ENCODE measurements around the gene NKD1.

The NKD1 gene

GRCh38 chr16:50598256-50598894, 50.2 kb downstream of the NKD1 start:
- DNase-seq (ENCODE audit: extremely low read depth in 1 of 2, low read depth in 1 of 2): no peak

- no peak for DNase-seq (ENCODE audit: extremely low read depth in 1 of 2, low read depth in 1 of 2)
These were observed 50.8 kb downstream of the NKD1 start for GRCh38 chr16:50598936-50599361.

- DNase-seq (ENCODE audit: extremely low read depth in 1 of 2, low read depth in 1 of 2): no peak
These were observed 51.3 kb downstream of the NKD1 start for GRCh38 chr16:50599494-50599893.

- no peak for DNase-seq (ENCODE audit: extremely low read depth in 1 of 2, low read depth in 1 of 2)
These were observed 52.5 kb downstream of the NKD1 start for GRCh38 chr16:50600582-50601283.

- DNase-seq (ENCODE audit: extremely low read depth in 1 of 2, low read depth in 1 of 2): no peak
These were observed 53.1 kb downstream of the NKD1 start for GRCh38 chr16:50601341-50601740.

- DNase-seq (ENCODE audit: extremely low read depth in 1 of 2, low read depth in 1 of 2): no peak
These were observed 53.9 kb downstream of the NKD1 start for GRCh38 chr16:50602126-50602525.

- peak; percentile 7 to 17 for DNase-seq (ENCODE audit: extremely low read depth in 1 of 2, low read depth in 1 of 2)
These were observed 54.5 kb downstream of the NKD1 start for GRCh38 chr16:50602531-50603205.

GRCh38 chr16:50603206-50604064, 55.2 kb downstream of the NKD1 start:
- DNase-seq (ENCODE audit: extremely low read depth in 1 of 2, low read depth in 1 of 2): no peak

- DNase-seq (ENCODE audit: extremely low read depth in 1 of 2, low read depth in 1 of 2): no peak
These were observed 55.8 kb downstream of the NKD1 start for GRCh38 chr16:50604065-50604418.

GRCh38 chr16:50604610-50605009, 56.4 kb downstream of the NKD1 start:
- DNase-seq (ENCODE audit: extremely low read depth in 1 of 2, low read depth in 1 of 2): no peak

- DNase-seq (ENCODE audit: extremely low read depth in 1 of 2, low read depth in 1 of 2): no peak
These were observed 57.7 kb downstream of the NKD1 start for GRCh38 chr16:50605733-50606430.

- no peak for DNase-seq (ENCODE audit: extremely low read depth in 1 of 2, low read depth in 1 of 2)
These were observed 58.3 kb downstream of the NKD1 start for GRCh38 chr16:50606431-50607050.

- DNase-seq (ENCODE audit: extremely low read depth in 1 of 2, low read depth in 1 of 2): no peak
These were observed 58.8 kb downstream of the NKD1 start for GRCh38 chr16:50607051-50607431.

- no peak for DNase-seq (ENCODE audit: extremely low read depth in 1 of 2, low read depth in 1 of 2)
These were observed 59.3 kb downstream of the NKD1 start for GRCh38 chr16:50607447-50607846.

- DNase-seq (ENCODE audit: extremely low read depth in 1 of 2, low read depth in 1 of 2): no peak
These were observed 59.9 kb downstream of the NKD1 start for GRCh38 chr16:50607970-50608557.

- DNase-seq (ENCODE audit: extremely low read depth in 1 of 2, low read depth in 1 of 2): no peak
These were observed 60.9 kb downstream of the NKD1 start for GRCh38 chr16:50609049-50609448.

GRCh38 chr16:50609471-50609870, 61.3 kb downstream of the NKD1 start:
- DNase-seq (ENCODE audit: extremely low read depth in 1 of 2, low read depth in 1 of 2): no peak

GRCh38 chr16:50610331-50611262, 62.4 kb downstream of the NKD1 start:
- DNase-seq (ENCODE audit: extremely low read depth in 1 of 2, low read depth in 1 of 2): no peak

Measured in activated CD8-positive, alpha-beta memory T cell treated with anti-CD3 and anti-CD28 coated beads for 1 hour (primary cell).